Cardiac muscle cell (in vitro differentiated cells and primary cell): ENCODE results near the gene FANCE. TPM values are rescaled to one million over a fixed set of nuclear protein-coding genes. Genes with fewer than 3 reads are reported as not detected.

Source experiments
- DNase-seq, 2 donors: peaks; one replicate each; pipeline versions ENCODE4 v3.0.0 to v3.0.0-alpha.2; 2010 to 2017; ENCODE audit warnings: low read depth in 1 of 2, low spot score in 1 of 2
- H3K27ac ChIP-seq: fragments of 200-600 bp; sonication (generic); 2 replicates; pipeline ENCODE4 v1.5.1; 2016
- H3K27me3 ChIP-seq: fragments of 200-600 bp; sonication (generic); 2 replicates; pipeline ENCODE4 v1.6.0; 2016; ENCODE audit warnings: control low read depth
- H3K36me3 ChIP-seq: fragments of 200-600 bp; sonication (generic); 2 replicates; pipeline ENCODE4 v1.5.1; 2016; ENCODE audit warnings: control low read depth
- H3K4me1 ChIP-seq: fragments of 200-600 bp; sonication (generic); 2 replicates; pipeline ENCODE4 v1.8.1; 2017; ENCODE audit warnings: low read depth, mild to moderate bottlenecking, mixed run types
- H3K4me3 ChIP-seq: fragments of 200-600 bp; sonication (generic); 2 replicates; pipeline ENCODE4 v1.5.1; 2016; ENCODE audit warnings: mild to moderate bottlenecking
- H3K9me3 ChIP-seq: fragments of 200-600 bp; sonication (generic); 2 replicates; pipeline ENCODE4 v1.5.1; 2017; ENCODE audit warnings: low read depth, mild to moderate bottlenecking, control low read depth
- polyA plus RNA-seq: library from polyadenylated mRNA; unstranded; fragments of >200 nt; fragmentation: Nextera tagmentation; extraction: Ambion mirVana; gene quantifications from 2 replicates; pipeline ENCODE4 v1.2.1, GENCODE V29; 2016
- total RNA-seq: library from RNA; depleted of rRNA; stranded (reverse); fragments of >200 nt; gene quantifications from 2 replicates; pipeline ENCODE4 v1.2.3, GENCODE V29; 2016
- TF ChIP-seq, protein P1 (sequence below): IDR thresholded peaks from 2 replicates; pipeline ENCODE4 v1.5.1; 2012; ENCODE audit warnings: low read depth, mild to moderate bottlenecking, low read length

Gene FANCE, protein sequence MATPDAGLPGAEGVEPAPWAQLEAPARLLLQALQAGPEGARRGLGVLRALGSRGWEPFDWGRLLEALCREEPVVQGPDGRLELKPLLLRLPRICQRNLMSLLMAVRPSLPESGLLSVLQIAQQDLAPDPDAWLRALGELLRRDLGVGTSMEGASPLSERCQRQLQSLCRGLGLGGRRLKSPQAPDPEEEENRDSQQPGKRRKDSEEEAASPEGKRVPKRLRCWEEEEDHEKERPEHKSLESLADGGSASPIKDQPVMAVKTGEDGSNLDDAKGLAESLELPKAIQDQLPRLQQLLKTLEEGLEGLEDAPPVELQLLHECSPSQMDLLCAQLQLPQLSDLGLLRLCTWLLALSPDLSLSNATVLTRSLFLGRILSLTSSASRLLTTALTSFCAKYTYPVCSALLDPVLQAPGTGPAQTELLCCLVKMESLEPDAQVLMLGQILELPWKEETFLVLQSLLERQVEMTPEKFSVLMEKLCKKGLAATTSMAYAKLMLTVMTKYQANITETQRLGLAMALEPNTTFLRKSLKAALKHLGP
- 23.8 and 28.1 TPM in 2 replicates for total RNA-seq
- polyA plus RNA-seq = 19.4 and 21.3 TPM in 2 replicates

DNA sequence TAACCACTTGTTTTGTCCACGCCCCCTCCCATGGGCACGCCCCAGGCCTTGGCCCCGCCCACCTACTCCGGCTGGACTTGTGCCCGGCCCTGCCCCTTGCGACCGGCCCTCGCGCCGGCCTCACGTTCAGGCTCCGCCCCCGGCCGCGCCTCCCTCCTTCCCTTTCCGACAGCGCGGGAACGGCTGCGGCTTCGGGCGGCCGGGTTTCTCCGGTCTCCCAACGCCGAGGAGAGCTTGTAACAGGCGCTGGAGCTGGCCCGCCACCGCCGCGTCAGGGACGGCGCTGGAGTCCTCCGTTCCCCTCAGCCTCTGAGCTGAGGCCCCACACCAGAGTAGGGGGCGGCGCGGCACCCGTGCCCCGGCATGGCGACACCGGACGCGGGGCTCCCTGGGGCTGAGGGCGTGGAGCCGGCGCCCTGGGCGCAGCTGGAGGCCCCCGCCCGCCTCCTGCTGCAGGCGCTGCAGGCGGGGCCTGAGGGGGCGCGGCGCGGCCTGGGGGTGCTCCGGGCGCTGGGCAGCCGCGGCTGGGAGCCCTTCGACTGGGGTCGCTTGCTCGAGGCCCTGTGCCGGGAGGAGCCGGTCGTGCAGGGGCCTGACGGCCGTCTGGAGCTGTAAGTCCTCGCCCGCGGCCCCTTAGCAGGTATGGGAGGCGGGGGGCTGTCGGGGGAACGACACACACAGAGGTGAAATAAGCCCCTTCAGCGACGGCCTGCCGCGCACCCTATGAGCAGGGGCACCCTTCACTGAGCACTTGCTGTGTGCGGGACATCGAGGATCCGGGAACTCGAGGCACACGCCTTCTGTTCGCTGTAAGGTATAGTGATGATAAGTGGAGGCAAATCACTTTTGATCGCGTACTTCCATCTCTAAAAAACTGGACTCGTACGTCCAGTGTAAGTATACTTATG, at the start of gene FANCE:
Gene FANCE (plus strand): TSS at position 156 of the 908 bp plus-strand sequence. CDS start 208 bp downstream, at position 364.
- Histone ChIP-seq H3K36me3 (peaks cover 2% of the 10 kb centered on the region), H3K27me3 (no peaks in the 10 kb centered on the region), H3K27ac (peak within 1 kb of the TSS; percentile 75), H3K9me3 (no peaks in the 10 kb centered on the region), H3K4me3 (peak within 1 kb of the TSS; percentile 49), H3K4me1 (peaks cover 22% of the 10 kb centered on the region)
- DNase-seq = peak; percentile 93 to 97
- TF ChIP-seq, protein P1, sequence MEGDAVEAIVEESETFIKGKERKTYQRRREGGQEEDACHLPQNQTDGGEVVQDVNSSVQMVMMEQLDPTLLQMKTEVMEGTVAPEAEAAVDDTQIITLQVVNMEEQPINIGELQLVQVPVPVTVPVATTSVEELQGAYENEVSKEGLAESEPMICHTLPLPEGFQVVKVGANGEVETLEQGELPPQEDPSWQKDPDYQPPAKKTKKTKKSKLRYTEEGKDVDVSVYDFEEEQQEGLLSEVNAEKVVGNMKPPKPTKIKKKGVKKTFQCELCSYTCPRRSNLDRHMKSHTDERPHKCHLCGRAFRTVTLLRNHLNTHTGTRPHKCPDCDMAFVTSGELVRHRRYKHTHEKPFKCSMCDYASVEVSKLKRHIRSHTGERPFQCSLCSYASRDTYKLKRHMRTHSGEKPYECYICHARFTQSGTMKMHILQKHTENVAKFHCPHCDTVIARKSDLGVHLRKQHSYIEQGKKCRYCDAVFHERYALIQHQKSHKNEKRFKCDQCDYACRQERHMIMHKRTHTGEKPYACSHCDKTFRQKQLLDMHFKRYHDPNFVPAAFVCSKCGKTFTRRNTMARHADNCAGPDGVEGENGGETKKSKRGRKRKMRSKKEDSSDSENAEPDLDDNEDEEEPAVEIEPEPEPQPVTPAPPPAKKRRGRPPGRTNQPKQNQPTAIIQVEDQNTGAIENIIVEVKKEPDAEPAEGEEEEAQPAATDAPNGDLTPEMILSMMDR = no peak

DNA sequence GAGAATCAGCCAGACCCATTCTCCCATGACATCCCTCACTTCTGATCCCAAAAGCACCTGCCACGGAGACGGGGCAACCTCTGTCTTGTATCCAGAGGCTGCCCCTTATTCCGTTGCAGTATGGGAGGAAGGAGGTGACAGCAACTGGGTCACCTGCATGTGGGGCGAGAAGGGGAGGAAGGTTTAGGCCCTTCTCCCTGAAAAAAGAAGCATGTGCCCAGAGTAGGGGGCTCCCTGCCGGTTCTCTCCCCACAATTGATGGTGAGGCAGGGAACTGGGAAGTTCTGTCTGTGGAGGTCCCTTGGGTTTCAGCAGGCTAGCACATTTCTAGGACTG, 49.3 kb upstream of the FANCE start:
- peaks cover 9% of the 10 kb centered on the region for H3K4me1 ChIP-seq
- H3K9me3 ChIP-seq = no peaks in the 10 kb centered on the region
- no peak for DNase-seq
- no peaks in the 10 kb centered on the region for H3K27me3 ChIP-seq
- TF ChIP-seq, protein P1 = no peak
- no peak overlapping the region for H3K4me3 ChIP-seq
- H3K36me3 ChIP-seq = no peaks in the 10 kb centered on the region
- no peak overlapping the region for H3K27ac ChIP-seq

DNA sequence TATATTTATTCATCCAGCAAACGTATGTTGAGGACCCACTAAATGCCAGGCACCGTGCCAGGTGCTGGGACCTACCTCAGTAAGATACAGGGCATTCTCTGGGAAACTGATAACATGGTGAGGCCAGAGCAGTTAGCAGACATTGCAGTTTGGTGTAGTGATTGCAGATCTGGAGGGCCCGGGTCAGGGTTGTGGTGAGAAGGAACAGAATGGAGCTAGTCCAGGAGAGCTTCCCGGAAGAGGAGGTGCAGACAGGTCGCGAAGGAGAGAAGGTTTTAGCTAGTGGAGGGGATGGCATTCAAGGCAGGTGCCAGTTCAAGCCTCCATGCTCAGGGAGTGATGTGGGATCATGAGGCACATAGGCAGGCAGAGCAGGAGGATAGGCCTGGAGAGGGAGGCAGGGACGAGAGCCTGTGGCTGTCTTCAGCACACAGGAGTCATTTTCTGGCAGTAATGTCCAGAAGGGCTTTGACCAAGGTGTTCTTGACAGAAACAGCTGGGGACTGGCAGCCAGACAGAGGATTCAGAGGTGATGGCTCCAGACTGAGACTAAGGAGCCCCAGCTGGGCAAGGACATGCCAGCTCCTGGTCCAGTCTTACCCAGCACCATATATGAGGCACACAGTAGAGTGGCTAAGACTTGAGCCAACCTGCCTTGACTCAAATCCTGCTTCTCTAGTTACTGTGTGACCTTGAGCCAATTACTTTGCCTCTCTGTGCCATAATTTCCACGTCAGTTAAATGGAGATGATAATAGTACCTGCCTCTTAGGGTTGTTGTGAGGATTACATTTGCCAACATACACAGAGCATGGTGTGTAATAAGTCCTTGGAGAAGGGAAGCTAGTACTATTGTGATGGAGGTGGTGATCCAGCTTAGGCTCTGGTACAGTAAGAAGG, 48.3 kb upstream of the FANCE start:
- no peaks in the 10 kb centered on the region for H3K36me3 ChIP-seq

DNA sequence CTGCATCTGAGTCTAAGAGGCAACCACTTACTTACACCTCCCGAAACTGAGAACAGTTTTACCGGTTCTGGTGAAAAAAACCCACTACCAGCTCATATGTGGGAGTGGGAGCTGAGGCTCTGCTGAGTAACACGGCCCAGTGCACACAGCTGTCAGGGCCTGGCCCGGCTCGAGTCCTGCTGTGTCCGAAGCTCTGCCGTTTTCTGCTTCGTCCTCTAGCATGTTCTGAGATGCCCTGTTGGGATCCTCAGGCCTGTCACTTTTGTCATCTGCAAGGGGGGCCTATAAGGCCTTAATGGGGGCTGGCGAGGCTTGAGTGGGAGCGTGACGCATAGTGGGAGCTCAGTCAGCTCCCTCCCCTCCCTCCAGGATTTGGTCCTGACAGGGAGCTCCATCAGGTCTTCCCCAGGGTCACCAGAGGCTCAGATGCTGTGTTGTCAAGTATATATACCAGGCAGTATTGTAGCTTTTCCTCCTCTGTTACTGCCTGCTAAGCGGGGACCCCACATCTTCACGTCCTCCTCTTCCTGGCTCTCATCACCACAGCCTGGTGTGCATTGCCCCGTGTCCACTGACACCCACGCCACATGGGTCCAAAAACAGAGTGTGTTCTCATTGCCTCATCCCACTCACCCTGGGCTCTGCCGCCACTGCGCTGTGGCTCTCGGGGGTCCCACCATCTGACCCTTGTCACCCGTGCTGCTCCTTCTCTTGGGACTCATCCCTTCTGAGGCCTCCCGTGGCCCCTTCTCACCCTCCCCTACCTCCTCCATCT, 45.2 kb upstream of the FANCE start:
- Histone ChIP-seq H3K27ac (no peak overlapping the region), H3K36me3 (no peaks in the 10 kb centered on the region)
- TF ChIP-seq, protein P1 = no peak

More for the DNA sequence above, 48.3 kb upstream of the FANCE start:
- Histone ChIP-seq H3K9me3 (no peaks in the 10 kb centered on the region), H3K27me3 (no peaks in the 10 kb centered on the region), H3K27ac (no peak overlapping the region), H3K4me1 (peaks cover 9% of the 10 kb centered on the region), H3K4me3 (no peak overlapping the region)
- TF ChIP-seq, protein P1 = no peak
- no peak for DNase-seq

More for the DNA sequence above, 45.2 kb upstream of the FANCE start:
- Histone ChIP-seq H3K27me3 (no peaks in the 10 kb centered on the region), H3K9me3 (no peaks in the 10 kb centered on the region), H3K4me1 (peaks cover 9% of the 10 kb centered on the region), H3K4me3 (no peak overlapping the region)
- no peak for DNase-seq
